Bronchial epithelial cell (primary cell): ENCODE measurements around the gene KRT17. TPM values are rescaled to one million over a fixed set of nuclear protein-coding genes. Genes with fewer than 3 reads are reported as not detected.
A peak's percentile ranks its signal among the peaks of the same experiment; 100 is the strongest.

ENCODE experiments used
- DNase-seq: peaks from one replicate; pipeline ENCODE4 v3.0.0-alpha.2; 2010; ENCODE audit warnings: low read depth
- FAIRE-seq: peaks from 2 replicates; lab custom pipeline; 2011; peaks lifted over from hg19 to GRCh38; lab: Jason Lieb, UNC
- H3K27me3 ChIP-seq: 2 replicates; pipeline ENCODE4 v1.5.1; 2011; ENCODE audit warnings: low read length; ENCODE audit not compliant: control insufficient read depth, insufficient read depth
- H3K36me3 ChIP-seq: 2 replicates; pipeline ENCODE4 v1.5.1; 2011; ENCODE audit warnings: low read length; ENCODE audit not compliant: control insufficient read depth, insufficient read depth
- H3K4me3 ChIP-seq: 2 replicates; pipeline ENCODE4 v1.5.1; 2011; ENCODE audit warnings: mild to moderate bottlenecking, low read depth, low read length, control low read depth
- CTCF ChIP-seq: IDR thresholded peaks from 2 replicates; pipeline ENCODE4 v1.5.1; 2011; ENCODE audit warnings: mild to moderate bottlenecking, moderate library complexity, low read length, control low read depth, inconsistent platforms; ENCODE audit not compliant: insufficient read depth, severe bottlenecking
- total RNA-seq: library from RNA; depleted of rRNA; stranded (reverse); fragments of >200 nt; gene quantifications from 2 replicates; pipeline ENCODE4 v1.2.1, GENCODE V29; 2014

KRT17 gene
- total RNA-seq, 1 donor from 2014 or later: 30,463 TPM

GRCh38 chr17:41581366-41582060 lies 42.9 kb downstream of the KRT17 start:
- Histone ChIP-seq H3K36me3 (peaks cover 5% of the 10 kb centered on the region), H3K4me3 (no peak overlapping the region), H3K27me3 (no peaks in the 10 kb centered on the region)
- TF ChIP-seq CTCF: no peak
- DNase-seq (no peak), FAIRE-seq (no peak)

- TF ChIP-seq CTCF: no peak
- DNase-seq: peak; percentile 91
Observed at GRCh38 chr17:41580687-41581365, 43.5 kb downstream of the KRT17 start.

GRCh38 chr17:41580244-41580575 lies 44.2 kb downstream of the KRT17 start:
- peak; percentile 69 for DNase-seq
- Histone ChIP-seq H3K36me3 (peaks cover 5% of the 10 kb centered on the region), H3K4me3 (no peak overlapping the region), H3K27me3 (no peaks in the 10 kb centered on the region)
- FAIRE-seq: peak; percentile 66
- no peak for TF ChIP-seq CTCF

More at GRCh38 chr17:41580687-41581365, 43.5 kb downstream of the KRT17 start:
- Histone ChIP-seq H3K4me3 (no peak overlapping the region), H3K27me3 (no peaks in the 10 kb centered on the region), H3K36me3 (peaks cover 5% of the 10 kb centered on the region)
- FAIRE-seq: no peak

GRCh38 chr17:41579484-41580243 lies 44.7 kb downstream of the KRT17 start:
- H3K4me3 ChIP-seq: no peak overlapping the region
- peak; percentile 99 for TF ChIP-seq CTCF
- no peaks in the 10 kb centered on the region for H3K27me3 ChIP-seq
- peak; percentile 80 for FAIRE-seq
- H3K36me3 ChIP-seq: peaks cover 5% of the 10 kb centered on the region
- peak; percentile 94 for DNase-seq

- Histone ChIP-seq H3K27me3 (no peaks in the 10 kb centered on the region), H3K36me3 (peaks cover 5% of the 10 kb centered on the region), H3K4me3 (no peak overlapping the region)
- DNase-seq (no peak), FAIRE-seq (no peak)
- TF ChIP-seq CTCF: no peak
Observed at GRCh38 chr17:41578971-41579370, 45.4 kb downstream of the KRT17 start.
